Neural cell (in vitro differentiated cells): ENCODE data around the gene YDJC. TPM values are rescaled to one million over a fixed set of nuclear protein-coding genes. Genes with fewer than 3 reads are reported as not detected.

Experiments
- H2AFZ ChIP-seq: fragments of 200-600, 300-800 bp; sonication (generic), shearing (Covaris generic); 2 replicates; pipeline ENCODE4 v1.6.0; 2014; ENCODE audit warnings: low read depth, mild to moderate bottlenecking, antibody characterized with exemption, low read length, moderate library complexity
- H3F3A ChIP-seq: fragments of 200-600 bp; shearing (Covaris generic); 2 replicates; pipeline ENCODE4 v1.6.1; 2016; ENCODE audit warnings: mild to moderate bottlenecking, moderate library complexity, mixed read lengths, antibody characterized with exemption, low read length; ENCODE audit not compliant: insufficient read depth, poor library complexity, severe bottlenecking
- H3K27ac ChIP-seq: fragments of 200-600, 300-800 bp; sonication (generic), shearing (Covaris generic); 2 replicates; pipeline ENCODE4 v1.5.1; 2014; ENCODE audit warnings: mild to moderate bottlenecking, low read length, moderate library complexity
- H3K27me3 ChIP-seq: fragments of 300-800, 200-600 bp; sonication (generic), shearing (Covaris generic); 2 replicates; pipeline ENCODE4 v1.6.0; 2014; ENCODE audit warnings: mild to moderate bottlenecking, low read depth, low read length, moderate library complexity; ENCODE audit not compliant: insufficient read depth
- H3K36me3 ChIP-seq: fragments of 300-800, 200-600 bp; sonication (generic), shearing (Covaris generic); 2 replicates; pipeline ENCODE4 v1.5.1; 2014; ENCODE audit warnings: mild to moderate bottlenecking, antibody characterized with exemption, low read length, moderate library complexity; ENCODE audit not compliant: insufficient read depth
- H3K4me2 ChIP-seq: fragments of 300-800, 200-600 bp; sonication (generic), shearing (Covaris generic); 2 replicates; pipeline ENCODE4 v1.6.0; 2014; ENCODE audit warnings: mild to moderate bottlenecking, low read length
- H3K4me3 ChIP-seq: fragments of 300-800, 200-600 bp; sonication (generic), shearing (Covaris generic); 2 replicates; pipeline ENCODE4 v1.5.1; 2014; ENCODE audit warnings: mild to moderate bottlenecking, low read length, moderate library complexity
- H3K79me2 ChIP-seq: fragments of 200-600 bp; shearing (Covaris generic); replicated peaks from 2 replicates; pipeline ENCODE4 v1.6.0; 2014; ENCODE audit warnings: mild to moderate bottlenecking, low read length, moderate library complexity; ENCODE audit not compliant: insufficient read depth
- H3K9ac ChIP-seq: fragments of 300-800, 200-600 bp; sonication (generic), shearing (Covaris generic); 2 replicates; pipeline ENCODE4 v1.6.1; 2016; ENCODE audit warnings: mild to moderate bottlenecking, low read length, mixed read lengths
- H3K9me2 ChIP-seq: fragments of 200-600 bp; shearing (Covaris generic); 2 replicates; pipeline ENCODE4 v1.6.1; 2016; ENCODE audit warnings: mild to moderate bottlenecking, low read length, mixed read lengths; ENCODE audit not compliant: insufficient read depth
- H3K9me3 ChIP-seq: fragments of 200-600, 300-800 bp; sonication (generic), shearing (Covaris generic); 2 replicates; pipeline ENCODE4 v1.6.1; 2016; ENCODE audit warnings: mild to moderate bottlenecking, mixed run types, low read length, moderate library complexity, mixed read lengths
- H4K20me1 ChIP-seq: fragments of 200-600 bp; shearing (Covaris generic); 2 replicates; pipeline ENCODE4 v1.6.1; 2016; ENCODE audit warnings: mild to moderate bottlenecking, mixed run types; ENCODE audit not compliant: insufficient read depth
- EP300 ChIP-seq: fragments of 450-650 bp; conservative IDR thresholded peaks from 2 replicates; pipeline ENCODE4 v1.6.1; 2014; ENCODE audit warnings: antibody characterized with exemption, mild to moderate bottlenecking, moderate library complexity; ENCODE audit not compliant: poor library complexity, severe bottlenecking
- EZH2 ChIP-seq: fragments of 200-600, 300-800 bp; shearing (Covaris generic), sonication (generic); IDR thresholded peaks from 2 replicates; pipeline ENCODE4 v1.6.1; 2014; ENCODE audit warnings: antibody characterized with exemption, low read length, borderline replicate concordance, mild to moderate bottlenecking; ENCODE audit not compliant: insufficient read depth, poor library complexity, severe bottlenecking
- MXI1 ChIP-seq: fragments of 450-650 bp; conservative IDR thresholded peaks from 2 replicates; pipeline ENCODE4 v1.6.1; 2014; ENCODE audit warnings: antibody characterized with exemption, mild to moderate bottlenecking; ENCODE audit not compliant: poor library complexity, severe bottlenecking
- POLR2AphosphoS5 ChIP-seq: IDR thresholded peaks from 2 replicates; pipeline ENCODE4 v1.6.1; 2012
- RAD21 ChIP-seq: fragments of 450-650 bp; conservative IDR thresholded peaks from 2 replicates; pipeline ENCODE4 v1.6.1; 2014; ENCODE audit warnings: antibody characterized with exemption, mild to moderate bottlenecking, moderate library complexity
- SMC3 ChIP-seq: fragments of 450-650 bp; conservative IDR thresholded peaks from 2 replicates; pipeline ENCODE4 v1.6.1; 2014; ENCODE audit warnings: antibody characterized with exemption, mild to moderate bottlenecking, moderate library complexity; ENCODE audit not compliant: poor library complexity
- TAF1 ChIP-seq: IDR thresholded peaks from 2 replicates; pipeline ENCODE4 v1.6.1; 2012; ENCODE audit warnings: low read depth
- polyA plus RNA-seq: library from polyadenylated mRNA; depleted of rRNA; stranded (reverse); fragments of >200 nt; gene quantifications from 2 replicates; pipeline ENCODE4 v1.2.3, GENCODE V29; 2014
- TF ChIP-seq, protein P1 (sequence below): fragments of 450-650 bp; IDR thresholded peaks from 2 replicates; pipeline ENCODE4 v1.5.1; 2014; ENCODE audit warnings: antibody characterized with exemption, mild to moderate bottlenecking, moderate library complexity; ENCODE audit not compliant: poor library complexity, severe bottlenecking
- TF ChIP-seq, protein P2 (sequence below): IDR thresholded peaks from 2 replicates; pipeline ENCODE4 v1.6.1; 2012; ENCODE audit warnings: borderline replicate concordance

YDJC gene
- polyA plus RNA-seq, 1 donor from 2014 or later, result 20.0 TPM

DNA sequence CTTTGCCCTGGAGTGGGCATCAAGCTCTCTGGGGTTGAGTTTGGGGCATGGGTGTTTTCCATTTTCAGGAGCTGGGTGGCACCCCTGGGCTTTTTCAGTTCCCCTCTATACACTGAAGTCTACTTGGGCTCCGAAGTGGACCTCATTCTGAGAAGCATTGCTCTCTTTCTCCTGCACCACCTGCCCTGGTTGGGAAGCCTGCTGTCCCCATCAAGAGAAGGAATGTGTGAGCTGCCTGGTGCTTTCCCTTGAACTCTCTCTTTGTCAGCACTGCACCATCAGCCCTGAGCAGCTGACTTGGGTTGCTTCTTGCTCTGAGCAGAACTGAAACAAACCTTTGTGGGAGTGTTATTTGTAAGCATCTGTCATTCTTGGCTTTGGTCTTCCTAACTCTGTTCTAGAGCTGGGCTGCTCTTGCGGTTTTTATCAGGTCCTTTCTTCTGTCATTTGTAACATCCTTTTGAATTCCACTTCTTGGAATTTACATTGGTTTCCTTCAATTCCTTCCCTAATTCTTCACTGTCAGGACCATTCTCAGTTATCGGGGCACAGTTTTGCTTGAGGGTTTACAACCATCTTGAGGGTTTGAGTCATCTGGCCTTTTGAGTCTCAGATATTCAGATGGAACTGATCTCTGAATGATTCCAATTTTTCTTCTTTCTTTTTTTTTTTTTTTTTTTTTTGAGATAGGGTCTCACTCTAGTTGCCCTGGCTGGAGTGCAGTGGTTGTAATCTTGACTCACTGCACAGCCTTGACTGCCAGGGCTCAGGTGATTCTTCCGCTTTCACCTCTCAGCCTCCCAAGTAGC is 41.8 kb downstream of the YDJC start:
- Histone ChIP-seq H3K4me3 (no peak overlapping the region), H3F3A (no peaks in the 10 kb centered on the region), H4K20me1 (peaks cover 5% of the 10 kb centered on the region), H3K9ac (no peak overlapping the region), H3K9me2 (no peaks in the 10 kb centered on the region), H3K36me3 (no peaks in the 10 kb centered on the region), H3K79me2 (peaks cover 63% of the 10 kb centered on the region), H3K27ac (no peak overlapping the region), H3K27me3 (no peaks in the 10 kb centered on the region), H3K9me3 (no peaks in the 10 kb centered on the region), H2AFZ (no peak overlapping the region), H3K4me2 (no peak overlapping the region)
- TF ChIP-seq SMC3, result no peak
- TF ChIP-seq EP300, result no peak
- TF ChIP-seq MXI1, result no peak
- TF ChIP-seq, protein P1, sequence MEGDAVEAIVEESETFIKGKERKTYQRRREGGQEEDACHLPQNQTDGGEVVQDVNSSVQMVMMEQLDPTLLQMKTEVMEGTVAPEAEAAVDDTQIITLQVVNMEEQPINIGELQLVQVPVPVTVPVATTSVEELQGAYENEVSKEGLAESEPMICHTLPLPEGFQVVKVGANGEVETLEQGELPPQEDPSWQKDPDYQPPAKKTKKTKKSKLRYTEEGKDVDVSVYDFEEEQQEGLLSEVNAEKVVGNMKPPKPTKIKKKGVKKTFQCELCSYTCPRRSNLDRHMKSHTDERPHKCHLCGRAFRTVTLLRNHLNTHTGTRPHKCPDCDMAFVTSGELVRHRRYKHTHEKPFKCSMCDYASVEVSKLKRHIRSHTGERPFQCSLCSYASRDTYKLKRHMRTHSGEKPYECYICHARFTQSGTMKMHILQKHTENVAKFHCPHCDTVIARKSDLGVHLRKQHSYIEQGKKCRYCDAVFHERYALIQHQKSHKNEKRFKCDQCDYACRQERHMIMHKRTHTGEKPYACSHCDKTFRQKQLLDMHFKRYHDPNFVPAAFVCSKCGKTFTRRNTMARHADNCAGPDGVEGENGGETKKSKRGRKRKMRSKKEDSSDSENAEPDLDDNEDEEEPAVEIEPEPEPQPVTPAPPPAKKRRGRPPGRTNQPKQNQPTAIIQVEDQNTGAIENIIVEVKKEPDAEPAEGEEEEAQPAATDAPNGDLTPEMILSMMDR, result no peak
- TF ChIP-seq, protein P2, sequence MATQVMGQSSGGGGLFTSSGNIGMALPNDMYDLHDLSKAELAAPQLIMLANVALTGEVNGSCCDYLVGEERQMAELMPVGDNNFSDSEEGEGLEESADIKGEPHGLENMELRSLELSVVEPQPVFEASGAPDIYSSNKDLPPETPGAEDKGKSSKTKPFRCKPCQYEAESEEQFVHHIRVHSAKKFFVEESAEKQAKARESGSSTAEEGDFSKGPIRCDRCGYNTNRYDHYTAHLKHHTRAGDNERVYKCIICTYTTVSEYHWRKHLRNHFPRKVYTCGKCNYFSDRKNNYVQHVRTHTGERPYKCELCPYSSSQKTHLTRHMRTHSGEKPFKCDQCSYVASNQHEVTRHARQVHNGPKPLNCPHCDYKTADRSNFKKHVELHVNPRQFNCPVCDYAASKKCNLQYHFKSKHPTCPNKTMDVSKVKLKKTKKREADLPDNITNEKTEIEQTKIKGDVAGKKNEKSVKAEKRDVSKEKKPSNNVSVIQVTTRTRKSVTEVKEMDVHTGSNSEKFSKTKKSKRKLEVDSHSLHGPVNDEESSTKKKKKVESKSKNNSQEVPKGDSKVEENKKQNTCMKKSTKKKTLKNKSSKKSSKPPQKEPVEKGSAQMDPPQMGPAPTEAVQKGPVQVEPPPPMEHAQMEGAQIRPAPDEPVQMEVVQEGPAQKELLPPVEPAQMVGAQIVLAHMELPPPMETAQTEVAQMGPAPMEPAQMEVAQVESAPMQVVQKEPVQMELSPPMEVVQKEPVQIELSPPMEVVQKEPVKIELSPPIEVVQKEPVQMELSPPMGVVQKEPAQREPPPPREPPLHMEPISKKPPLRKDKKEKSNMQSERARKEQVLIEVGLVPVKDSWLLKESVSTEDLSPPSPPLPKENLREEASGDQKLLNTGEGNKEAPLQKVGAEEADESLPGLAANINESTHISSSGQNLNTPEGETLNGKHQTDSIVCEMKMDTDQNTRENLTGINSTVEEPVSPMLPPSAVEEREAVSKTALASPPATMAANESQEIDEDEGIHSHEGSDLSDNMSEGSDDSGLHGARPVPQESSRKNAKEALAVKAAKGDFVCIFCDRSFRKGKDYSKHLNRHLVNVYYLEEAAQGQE, result no peak
- no peak for TF ChIP-seq TAF1
- no peak for TF ChIP-seq EZH2
- no peak for TF ChIP-seq RAD21
- no peak for TF ChIP-seq POLR2AphosphoS5

DNA sequence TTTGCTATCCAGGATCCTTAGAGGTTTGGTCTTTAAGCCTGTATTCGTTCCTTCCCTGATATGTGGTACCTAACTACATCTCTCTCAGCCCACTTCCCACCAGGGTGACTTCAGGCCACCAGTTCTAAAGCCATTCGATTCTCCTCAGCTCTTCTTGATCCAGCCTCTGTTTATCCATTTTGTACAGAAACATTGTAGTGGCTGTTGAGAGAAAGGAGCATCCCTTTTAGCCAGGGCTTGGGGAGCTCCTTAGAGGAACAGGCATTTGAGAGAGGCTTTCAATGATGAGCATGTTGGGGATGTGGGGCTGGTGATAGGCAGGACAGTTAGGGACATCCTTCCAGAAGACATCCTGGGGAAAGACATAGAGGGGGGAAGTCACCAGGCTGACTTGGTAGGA is 44.4 kb downstream of the YDJC start:
- H3K4me3 ChIP-seq, result no peak overlapping the region
- peaks cover 6% of the 10 kb centered on the region for H4K20me1 ChIP-seq
- no peak overlapping the region for H2AFZ ChIP-seq
- peaks cover 55% of the 10 kb centered on the region for H3K79me2 ChIP-seq
- no peak overlapping the region for H3K4me2 ChIP-seq
- no peaks in the 10 kb centered on the region for H3K27me3 ChIP-seq
- no peaks in the 10 kb centered on the region for H3K36me3 ChIP-seq
- H3F3A ChIP-seq, result no peaks in the 10 kb centered on the region
- TF ChIP-seq MXI1, result no peak
- TF ChIP-seq, protein P2, result no peak
- H3K9me2 ChIP-seq, result no peaks in the 10 kb centered on the region
- no peaks in the 10 kb centered on the region for H3K9me3 ChIP-seq
- H3K27ac ChIP-seq, result no peak overlapping the region
- no peak overlapping the region for H3K9ac ChIP-seq
